ENCODE data around the gene ZNF626. TPM values are rescaled to one million over a fixed set of nuclear protein-coding genes. Genes with fewer than 3 reads are reported as not detected.
"Not testable (repeated sequence)": the region's sequence is repeated elsewhere in the genome, so short reads cannot be mapped to it uniquely, and the experiment has no call there.

ZNF626 gene
- total RNA-seq: 11.5 TPM

DNA sequence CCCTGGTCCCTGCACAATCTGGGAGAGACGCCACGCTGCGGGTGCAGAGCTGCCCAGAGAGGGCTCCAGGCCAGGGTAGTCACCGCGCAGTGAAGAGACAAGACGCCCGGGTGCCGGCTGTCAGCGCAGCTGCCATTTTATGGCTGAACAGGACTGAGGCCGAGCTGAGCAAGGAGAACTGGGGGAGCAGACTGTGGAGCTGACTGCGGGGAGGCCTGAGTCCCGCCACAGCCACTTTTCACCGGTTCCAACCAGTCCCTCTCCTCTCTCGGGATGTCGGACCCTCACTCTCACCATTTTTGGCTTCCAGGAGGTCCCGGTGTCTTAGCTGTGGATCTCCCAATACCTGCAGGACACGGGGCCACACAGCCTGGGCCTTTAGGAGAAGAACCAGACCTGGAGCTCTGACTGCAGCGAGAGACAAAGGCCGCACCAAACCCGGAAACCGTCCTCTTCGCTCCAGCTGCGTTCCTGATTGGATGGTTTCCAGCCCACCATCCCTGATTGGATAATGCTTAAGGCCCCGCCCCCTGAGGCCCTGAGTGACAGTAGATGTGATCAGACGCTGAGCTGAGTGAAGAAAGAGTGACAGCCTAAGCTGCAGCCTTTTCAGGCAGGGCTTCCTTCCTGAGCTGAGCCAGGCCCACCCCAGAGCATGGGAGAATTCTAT lies at the start of gene ZNF626:
ZNF626 (minus strand) TSS at position 422 of the 670 bp plus-strand sequence; CDS start at position 297, 125 bp downstream.
- peaks cover 6 to 15% (median 6%) of the 10 kb centered on the region in 3 donors for H3K36me3 ChIP-seq (ENCODE audit: control insufficient read depth in 3 of 3, insufficient read depth in 3 of 3, low read length in 3 of 3)
- no peaks in the 10 kb centered on the region for H3K9me3 ChIP-seq (ENCODE audit: control insufficient read depth in 3 of 3, low read length in 3 of 3)
- peak within 1 kb of the TSS; percentile 89 to 99 (median 97) for H3K9ac ChIP-seq (ENCODE audit: low read depth in 1 of 3, low read length in 3 of 3)
- H3K4me3 ChIP-seq (ENCODE audit: low read length in 3 of 3): peak within 1 kb of the TSS; percentile 90 to 98 (median 98)
- peak within 1 kb of the TSS; percentile 87 for H3K27ac ChIP-seq (ENCODE audit: low read depth, low read length)
- no peaks in the 10 kb centered on the region for H3K27me3 ChIP-seq (ENCODE audit: control insufficient read depth in 3 of 3, insufficient read depth in 3 of 3, low read length in 3 of 3)
- H3K4me1 ChIP-seq (ENCODE audit: control insufficient read depth in 3 of 3, insufficient read depth in 3 of 3, low read length in 3 of 3): peaks cover 16 to 29% (median 21%) of the 10 kb centered on the region in 3 donors

DNA sequence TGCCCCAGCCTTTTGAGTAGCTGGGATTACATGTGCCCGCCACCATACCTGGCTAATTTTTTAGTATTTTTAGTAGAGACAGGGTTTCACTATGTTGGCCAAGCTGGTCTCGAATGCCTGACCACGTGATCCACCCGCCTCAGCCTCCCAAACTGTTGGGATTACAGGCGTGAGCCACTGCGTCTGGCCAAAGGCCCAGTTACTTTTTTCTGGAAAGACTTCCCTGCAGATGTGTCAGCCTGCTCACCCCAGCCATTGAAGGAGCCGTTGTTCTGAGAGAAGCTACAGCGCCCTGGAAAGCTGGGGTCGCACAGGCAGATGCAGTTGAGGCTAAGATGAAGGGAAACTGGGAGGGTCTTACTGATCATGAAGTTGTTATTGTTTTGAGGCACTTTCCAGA lies 7.9 kb upstream of the ZNF626 start:
- H3K27ac ChIP-seq (ENCODE audit: low read depth, low read length): no peak overlapping the region
- no peaks in the 10 kb centered on the region for H3K36me3 ChIP-seq (ENCODE audit: control insufficient read depth in 3 of 3, insufficient read depth in 3 of 3, low read length in 3 of 3)
- H3K4me3 ChIP-seq (ENCODE audit: low read length in 3 of 3): no peak overlapping the region
- no peaks in the 10 kb centered on the region for H3K27me3 ChIP-seq (ENCODE audit: control insufficient read depth in 3 of 3, insufficient read depth in 3 of 3, low read length in 3 of 3)
- H3K9ac ChIP-seq (ENCODE audit: low read depth in 1 of 3, low read length in 3 of 3): no peak overlapping the region
- H3K4me1 ChIP-seq (ENCODE audit: control insufficient read depth in 3 of 3, insufficient read depth in 3 of 3, low read length in 3 of 3): peaks cover 4 to 7% (median 6%) of the 10 kb centered on the region in 3 donors
- H3K9me3 ChIP-seq (ENCODE audit: control insufficient read depth in 3 of 3, low read length in 3 of 3): no peaks in the 10 kb centered on the region

DNA sequence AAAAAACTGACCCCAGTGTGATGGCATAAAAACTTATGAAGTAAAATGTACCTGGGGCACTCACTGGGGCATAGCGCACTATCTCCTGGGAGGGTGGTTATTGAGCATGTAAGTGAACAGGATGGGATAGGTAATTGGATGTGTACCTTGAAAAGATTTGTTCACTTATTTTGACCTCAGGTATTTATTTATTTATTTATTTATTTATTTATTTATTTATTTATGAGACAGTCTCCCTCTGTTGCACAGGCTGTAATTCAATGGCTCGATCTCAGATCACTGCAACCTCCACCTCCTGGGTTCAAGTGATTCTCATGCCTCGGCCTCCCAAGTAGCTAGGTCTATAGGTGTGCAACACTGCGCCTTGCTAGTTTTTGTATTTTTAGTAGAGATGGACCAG lies 5.9 kb upstream of the ZNF626 start:
- no peaks in the 10 kb centered on the region for H3K9me3 ChIP-seq (ENCODE audit: control insufficient read depth in 3 of 3, low read length in 3 of 3)
- H3K4me3 ChIP-seq (ENCODE audit: low read length in 3 of 3): no peak overlapping the region
- H3K36me3 ChIP-seq (ENCODE audit: control insufficient read depth in 3 of 3, insufficient read depth in 3 of 3, low read length in 3 of 3): no peaks in the 10 kb centered on the region
- H3K9ac ChIP-seq (ENCODE audit: low read depth in 1 of 3, low read length in 3 of 3): no peak overlapping the region
- H3K27me3 ChIP-seq (ENCODE audit: control insufficient read depth in 3 of 3, insufficient read depth in 3 of 3, low read length in 3 of 3): no peaks in the 10 kb centered on the region
- H3K27ac ChIP-seq (ENCODE audit: low read depth, low read length): no peak overlapping the region
- peaks cover 4 to 7% (median 6%) of the 10 kb centered on the region in 3 donors for H3K4me1 ChIP-seq (ENCODE audit: control insufficient read depth in 3 of 3, insufficient read depth in 3 of 3, low read length in 3 of 3)

DNA sequence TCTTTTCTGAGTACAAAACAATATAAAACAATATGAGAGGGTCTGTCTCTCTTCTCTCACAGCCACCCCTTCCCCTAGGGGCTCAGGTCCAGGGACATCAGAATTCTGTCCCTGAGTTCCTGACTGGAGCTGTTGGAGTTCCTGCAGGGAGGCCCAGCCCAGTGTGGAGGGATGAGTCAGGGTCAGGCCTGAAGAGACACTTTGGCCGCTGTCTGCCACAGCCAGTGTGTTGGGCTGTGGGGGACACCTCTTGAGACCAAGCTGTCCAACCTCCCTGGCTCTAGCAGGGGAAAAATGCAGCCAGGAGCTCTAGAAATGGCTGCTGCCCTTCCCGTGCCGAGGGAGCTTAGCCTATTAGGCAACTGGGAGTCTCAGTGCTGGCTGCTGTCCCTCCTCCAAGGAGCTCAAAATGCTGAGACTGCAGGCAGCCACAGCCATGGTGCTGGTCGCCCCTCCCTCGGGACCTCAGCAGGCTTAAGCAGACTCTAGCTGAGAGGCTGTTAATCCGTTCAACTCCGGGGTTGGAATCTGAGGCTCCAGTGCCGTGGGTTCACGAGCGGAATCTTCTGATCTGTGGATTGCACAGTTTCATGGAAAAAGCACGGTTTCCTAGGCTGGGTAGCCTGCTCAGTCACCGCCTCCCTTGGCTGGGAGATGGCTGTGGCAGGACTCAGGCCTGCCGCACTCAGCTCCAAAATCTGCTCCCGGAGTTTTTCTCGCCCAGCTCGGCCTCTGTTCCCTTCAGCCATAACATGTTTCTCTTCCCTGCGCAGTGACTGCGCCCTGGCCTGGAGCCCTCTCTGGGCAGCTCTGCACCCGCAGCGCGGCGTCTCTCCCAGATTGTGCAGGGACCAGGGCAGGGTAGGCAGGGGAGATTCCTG lies 3.8 kb upstream of the ZNF626 start:
- Histone ChIP-seq H3K4me3 (ENCODE audit: low read length in 3 of 3) (peak overlapping the region; percentile 59 to 70 (median 67)), H3K4me1 (ENCODE audit: control insufficient read depth in 3 of 3, insufficient read depth in 3 of 3, low read length in 3 of 3) (peaks cover 10 to 12% (median 11%) of the 10 kb centered on the region in 3 donors), H3K9me3 (ENCODE audit: control insufficient read depth in 3 of 3, low read length in 3 of 3) (no peaks in the 10 kb centered on the region), H3K36me3 (ENCODE audit: control insufficient read depth in 3 of 3, insufficient read depth in 3 of 3, low read length in 3 of 3) (no peaks in the 10 kb centered on the region), H3K27ac (ENCODE audit: low read depth, low read length) (peak overlapping the region; percentile 75), H3K9ac (ENCODE audit: low read depth in 1 of 3, low read length in 3 of 3) (peak overlapping the region; percentile 70 to 85 (median 79)), H3K27me3 (ENCODE audit: control insufficient read depth in 3 of 3, insufficient read depth in 3 of 3, low read length in 3 of 3) (no peaks in the 10 kb centered on the region)

DNA sequence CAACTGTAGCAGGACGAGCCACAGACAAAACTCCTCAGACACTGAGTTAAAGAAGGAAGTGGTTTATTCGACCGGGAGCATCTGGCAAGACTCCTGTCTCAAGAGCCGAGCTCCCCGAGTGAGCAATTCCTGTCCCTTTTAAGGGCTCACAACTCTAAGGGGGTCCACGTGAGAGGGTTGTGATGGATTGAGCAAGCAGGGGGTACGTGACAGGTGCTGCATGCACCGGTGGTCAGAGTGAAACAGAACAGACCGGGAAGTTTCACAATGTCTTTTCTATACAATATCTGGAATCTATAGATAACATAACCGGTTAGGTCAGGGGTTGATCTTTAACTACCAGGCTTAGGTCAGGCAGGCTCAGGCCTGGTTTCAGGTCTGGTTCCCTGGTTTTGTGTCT lies 3.1 kb upstream of the ZNF626 start:
- not testable (repeated sequence) for H3K36me3 ChIP-seq (ENCODE audit: control insufficient read depth in 3 of 3, insufficient read depth in 3 of 3, low read length in 3 of 3); H3K27me3 ChIP-seq (ENCODE audit: control insufficient read depth in 3 of 3, insufficient read depth in 3 of 3, low read length in 3 of 3); H3K9me3 ChIP-seq (ENCODE audit: control insufficient read depth in 3 of 3, low read length in 3 of 3)
- Histone ChIP-seq H3K4me1 (ENCODE audit: control insufficient read depth in 3 of 3, insufficient read depth in 3 of 3, low read length in 3 of 3) (peaks cover 12 to 16% (median 13%) of the 10 kb centered on the region in 3 donors), H3K4me3 (ENCODE audit: low read length in 3 of 3) (peak overlapping the region in 1 of 3 donors; percentile 59), H3K27ac (ENCODE audit: low read depth, low read length) (peak overlapping the region; percentile 75), H3K9ac (ENCODE audit: low read depth in 1 of 3, low read length in 3 of 3) (peak overlapping the region in 1 of 3 donors; percentile 85)

DNA sequence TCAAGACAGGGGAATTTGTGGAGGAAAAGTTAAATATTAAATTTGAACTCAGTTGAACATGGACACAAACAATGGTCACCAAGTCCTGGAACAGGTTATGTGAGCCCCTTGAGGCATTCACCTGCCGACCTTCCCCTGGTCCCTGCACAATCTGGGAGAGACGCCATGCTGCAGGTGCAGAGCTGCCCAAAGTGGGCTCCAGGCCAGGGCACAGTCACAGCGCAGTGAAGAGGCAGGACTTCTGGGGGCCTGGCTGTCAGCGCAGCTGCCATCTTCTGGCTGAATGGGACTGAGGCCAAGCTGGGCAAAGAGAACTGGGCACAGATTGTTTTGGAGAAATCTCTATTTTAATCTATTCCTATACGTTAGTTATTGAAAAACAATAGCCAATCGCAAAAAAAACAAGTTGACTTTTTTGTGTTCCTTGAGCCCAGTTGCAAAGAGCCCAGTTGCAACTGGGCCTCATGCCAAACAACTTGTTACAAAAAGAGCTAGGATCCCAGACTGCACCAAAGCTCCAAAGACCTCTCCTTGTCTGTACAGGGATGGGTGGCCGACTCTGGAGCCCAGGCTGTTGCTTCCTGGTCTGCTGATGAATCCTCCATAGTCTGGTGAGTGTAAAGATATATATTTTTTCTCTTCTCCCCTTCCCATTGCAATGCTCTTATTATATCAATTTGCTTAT lies 1.2 kb upstream of the ZNF626 start:
- H3K36me3 ChIP-seq (ENCODE audit: control insufficient read depth in 3 of 3, insufficient read depth in 3 of 3, low read length in 3 of 3): peaks cover 0 to 15% (median 3%) of the 10 kb centered on the region in 3 donors
- no peaks in the 10 kb centered on the region for H3K9me3 ChIP-seq (ENCODE audit: control insufficient read depth in 3 of 3, low read length in 3 of 3)
- no peak overlapping the region for H3K4me3 ChIP-seq (ENCODE audit: low read length in 3 of 3)
- H3K27ac ChIP-seq (ENCODE audit: low read depth, low read length): no peak overlapping the region
- peaks cover 16 to 29% (median 21%) of the 10 kb centered on the region in 3 donors for H3K4me1 ChIP-seq (ENCODE audit: control insufficient read depth in 3 of 3, insufficient read depth in 3 of 3, low read length in 3 of 3)
- no peak overlapping the region for H3K9ac ChIP-seq (ENCODE audit: low read depth in 1 of 3, low read length in 3 of 3)
- H3K27me3 ChIP-seq (ENCODE audit: control insufficient read depth in 3 of 3, insufficient read depth in 3 of 3, low read length in 3 of 3): no peaks in the 10 kb centered on the region

DNA sequence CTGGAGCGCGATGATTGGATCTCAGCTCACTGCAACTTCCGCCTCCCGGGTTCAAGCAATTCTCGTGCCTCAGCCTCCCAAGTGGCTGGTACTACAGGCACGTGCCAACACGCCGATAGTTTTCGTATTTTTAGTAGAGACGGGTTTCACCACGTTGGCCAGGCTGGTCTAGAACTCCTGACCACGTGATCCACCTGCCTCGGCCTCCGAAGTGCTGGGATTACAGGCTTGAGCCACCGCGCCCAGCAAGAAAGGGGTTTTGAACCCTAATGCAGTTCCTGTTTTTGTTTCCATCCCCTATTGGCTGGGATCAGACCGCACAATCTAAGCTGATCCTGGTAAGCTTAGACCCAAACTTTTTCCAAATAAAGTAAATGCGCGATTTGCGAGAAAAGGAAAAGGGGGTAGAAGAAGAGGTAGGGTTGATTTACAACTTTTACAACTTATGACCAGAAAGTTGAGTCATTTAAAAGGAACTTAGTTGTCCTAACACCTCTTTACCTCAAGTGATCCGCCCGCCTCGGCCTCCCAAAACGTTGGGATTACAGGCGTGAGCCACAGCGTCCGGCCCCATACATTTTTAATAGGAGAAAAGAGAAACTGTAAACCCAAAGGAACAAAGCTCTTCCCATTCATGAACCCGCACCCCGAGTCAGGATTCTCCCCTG lies 764 bp downstream of the ZNF626 start:
- H3K9ac ChIP-seq (ENCODE audit: low read depth in 1 of 3, low read length in 3 of 3): peak overlapping the region; percentile 89 to 99 (median 97)
- H3K4me1 ChIP-seq (ENCODE audit: control insufficient read depth in 3 of 3, insufficient read depth in 3 of 3, low read length in 3 of 3): peaks cover 16 to 29% (median 21%) of the 10 kb centered on the region in 3 donors
- H3K27me3 ChIP-seq (ENCODE audit: control insufficient read depth in 3 of 3, insufficient read depth in 3 of 3, low read length in 3 of 3): no peaks in the 10 kb centered on the region
- peak overlapping the region; percentile 87 for H3K27ac ChIP-seq (ENCODE audit: low read depth, low read length)
- peaks cover 6 to 15% (median 6%) of the 10 kb centered on the region in 3 donors for H3K36me3 ChIP-seq (ENCODE audit: control insufficient read depth in 3 of 3, insufficient read depth in 3 of 3, low read length in 3 of 3)
- H3K4me3 ChIP-seq (ENCODE audit: low read length in 3 of 3): peak overlapping the region; percentile 90 to 98 (median 98)
- no peaks in the 10 kb centered on the region for H3K9me3 ChIP-seq (ENCODE audit: control insufficient read depth in 3 of 3, low read length in 3 of 3)

DNA sequence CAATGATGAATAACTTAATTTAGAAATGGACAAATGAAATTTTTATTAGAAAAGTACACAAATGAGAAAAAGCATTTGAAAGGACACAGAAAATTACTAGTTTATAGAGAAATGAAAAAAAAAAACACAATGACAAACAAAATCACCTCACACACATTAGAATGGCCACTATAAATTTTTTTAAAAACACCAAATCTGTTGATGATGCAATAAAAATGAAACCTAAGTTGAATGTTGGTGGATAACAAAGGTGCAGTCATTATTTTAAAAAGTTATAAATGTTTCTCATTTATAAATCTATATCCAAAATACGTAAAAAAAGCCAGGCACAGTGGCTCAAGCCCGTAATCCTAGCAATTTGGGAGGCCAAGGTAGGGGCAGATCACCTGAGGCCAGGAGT lies 20.8 kb downstream of the ZNF626 start:
- no peak overlapping the region for H3K27ac ChIP-seq (ENCODE audit: low read depth, low read length)
- H3K9ac ChIP-seq (ENCODE audit: low read depth in 1 of 3, low read length in 3 of 3): no peak overlapping the region
- no peak overlapping the region for H3K4me3 ChIP-seq (ENCODE audit: low read length in 3 of 3)
- peaks cover 19 to 45% (median 40%) of the 10 kb centered on the region in 3 donors for H3K36me3 ChIP-seq (ENCODE audit: control insufficient read depth in 3 of 3, insufficient read depth in 3 of 3, low read length in 3 of 3)
- no peaks in the 10 kb centered on the region for H3K4me1 ChIP-seq (ENCODE audit: control insufficient read depth in 3 of 3, insufficient read depth in 3 of 3, low read length in 3 of 3)
- H3K27me3 ChIP-seq (ENCODE audit: control insufficient read depth in 3 of 3, insufficient read depth in 3 of 3, low read length in 3 of 3): no peaks in the 10 kb centered on the region
- H3K9me3 ChIP-seq (ENCODE audit: control insufficient read depth in 3 of 3, low read length in 3 of 3): peaks cover 4 to 7% (median 5%) of the 10 kb centered on the region in 3 donors

DNA sequence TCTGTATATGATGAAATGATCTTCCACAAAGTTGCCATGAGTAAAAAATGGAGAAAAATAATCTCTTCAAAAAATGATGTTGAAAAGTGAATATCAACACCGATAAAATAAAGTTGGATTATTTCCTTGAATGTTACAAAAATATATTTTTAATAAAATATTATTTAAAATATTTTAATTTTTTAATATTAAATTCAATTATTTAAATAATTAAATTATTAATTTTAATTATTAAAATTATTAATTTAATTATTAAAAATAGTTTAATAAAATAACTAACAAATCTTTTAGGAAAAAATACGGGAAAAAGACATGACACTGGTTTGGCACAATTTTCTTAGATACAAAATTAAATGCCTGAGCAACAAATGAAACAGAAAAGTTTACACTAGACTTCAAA lies 21.3 kb downstream of the ZNF626 start:
- Histone ChIP-seq H3K9ac (ENCODE audit: low read depth in 1 of 3, low read length in 3 of 3) (no peak overlapping the region), H3K9me3 (ENCODE audit: control insufficient read depth in 3 of 3, low read length in 3 of 3) (peaks cover 4 to 7% (median 5%) of the 10 kb centered on the region in 3 donors), H3K4me3 (ENCODE audit: low read length in 3 of 3) (no peak overlapping the region), H3K27me3 (ENCODE audit: control insufficient read depth in 3 of 3, insufficient read depth in 3 of 3, low read length in 3 of 3) (no peaks in the 10 kb centered on the region), H3K27ac (ENCODE audit: low read depth, low read length) (no peak overlapping the region), H3K36me3 (ENCODE audit: control insufficient read depth in 3 of 3, insufficient read depth in 3 of 3, low read length in 3 of 3) (peaks cover 21 to 50% (median 45%) of the 10 kb centered on the region in 3 donors), H3K4me1 (ENCODE audit: control insufficient read depth in 3 of 3, insufficient read depth in 3 of 3, low read length in 3 of 3) (no peaks in the 10 kb centered on the region)
